HG02759 (cell line): Measurements from ENCODE around the gene ULK3.

Experiments
- ATAC-seq: cut with Tn5 transposase; IDR thresholded peaks from one replicate; pipeline ENCODE4 v1.9.1; 2021; ENCODE audit warnings: mild to moderate bottlenecking, moderate library complexity; ENCODE audit not compliant: unreplicated experiment

ULK3 gene

GRCh38 chr15:74823324-74823723, 19.6 kb downstream of the ULK3 start:
- ATAC-seq, result no peak

DNA sequence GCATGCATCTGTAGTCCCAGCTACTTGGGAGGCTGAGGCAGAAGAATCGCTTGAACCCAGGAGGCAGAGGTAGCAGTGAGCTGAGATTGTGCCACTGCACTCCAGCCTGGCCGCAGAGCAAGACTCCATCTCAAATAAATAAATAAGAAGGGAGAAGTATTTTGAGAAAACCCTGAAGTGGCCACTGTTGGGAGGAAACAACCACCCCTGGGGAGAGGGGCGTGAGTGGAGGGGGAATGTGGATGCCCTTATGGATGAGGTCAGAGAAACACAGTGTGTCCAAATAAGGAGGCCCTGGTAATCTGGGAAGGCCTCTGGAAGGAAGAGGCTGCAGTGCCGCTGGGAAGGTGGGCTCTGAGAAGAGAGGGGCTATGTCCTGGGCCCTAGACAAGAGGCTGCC, 20.7 kb downstream of the ULK3 start:
- no peak for ATAC-seq

GRCh38 chr15:74821790-74822158, 21.2 kb downstream of the ULK3 start:
- no peak for ATAC-seq

- peak; percentile 68 for ATAC-seq
These were observed 21.7 kb downstream of the ULK3 start for GRCh38 chr15:74821091-74821789.

DNA sequence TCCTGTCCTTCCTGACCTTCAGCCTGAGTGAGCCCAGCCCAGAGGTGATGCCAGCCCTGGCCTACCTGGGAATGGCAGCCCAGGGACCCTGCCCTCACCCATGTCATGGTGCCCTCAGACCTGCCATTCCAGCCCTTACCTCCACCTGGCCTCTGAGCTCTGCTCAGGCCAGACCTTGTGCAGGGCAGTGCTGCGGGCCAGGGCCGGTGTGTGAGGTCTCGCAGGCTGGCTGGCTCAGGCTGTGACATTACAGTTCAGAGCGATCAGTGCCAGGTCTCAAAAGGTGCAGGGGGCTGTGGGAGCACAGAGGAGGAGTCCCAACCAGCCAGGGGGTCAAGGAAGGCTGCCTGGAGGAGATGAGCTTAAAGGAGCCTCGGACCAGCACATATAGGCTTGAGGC, 22.9 kb downstream of the ULK3 start:
- no peak for ATAC-seq

GRCh38 chr15:74817370-74817737, 25.6 kb downstream of the ULK3 start:
- no peak for ATAC-seq

DNA sequence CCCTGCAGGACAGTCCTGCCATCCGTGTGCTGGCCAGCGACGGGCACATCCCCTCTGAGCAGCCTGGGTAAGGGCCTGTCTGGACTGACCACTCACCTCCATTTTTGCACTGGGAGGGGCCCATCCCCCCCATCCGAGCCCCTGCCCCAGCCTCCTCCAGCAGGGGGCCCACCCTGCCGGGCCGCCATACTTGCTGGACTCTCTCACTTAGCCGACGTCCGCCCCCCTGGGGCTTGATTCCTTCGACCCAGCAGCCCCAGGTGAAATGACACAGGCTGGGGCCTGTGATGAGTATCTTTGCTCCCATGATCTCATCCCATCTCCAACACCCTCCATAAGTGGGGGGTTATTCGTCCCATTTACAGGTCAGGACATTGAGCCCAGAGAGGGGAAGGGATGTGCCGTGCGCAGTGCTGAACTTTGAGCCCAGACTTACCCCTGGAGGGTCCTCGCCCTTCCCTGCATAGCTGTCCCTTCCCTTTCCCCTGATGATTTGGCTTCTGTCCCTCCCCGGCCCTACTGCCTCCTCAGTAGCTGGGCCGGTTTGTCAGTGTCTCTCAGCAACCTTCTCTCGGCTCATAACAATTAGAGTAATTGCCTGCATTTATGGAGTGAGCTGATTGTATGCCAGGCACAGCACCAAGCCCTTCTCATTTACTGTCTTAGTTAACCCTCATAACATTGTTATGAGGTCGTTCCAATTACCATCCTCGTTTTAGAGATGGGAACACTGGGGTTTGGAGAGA, 26.2 kb downstream of the ULK3 start:
- no peak for ATAC-seq

DNA sequence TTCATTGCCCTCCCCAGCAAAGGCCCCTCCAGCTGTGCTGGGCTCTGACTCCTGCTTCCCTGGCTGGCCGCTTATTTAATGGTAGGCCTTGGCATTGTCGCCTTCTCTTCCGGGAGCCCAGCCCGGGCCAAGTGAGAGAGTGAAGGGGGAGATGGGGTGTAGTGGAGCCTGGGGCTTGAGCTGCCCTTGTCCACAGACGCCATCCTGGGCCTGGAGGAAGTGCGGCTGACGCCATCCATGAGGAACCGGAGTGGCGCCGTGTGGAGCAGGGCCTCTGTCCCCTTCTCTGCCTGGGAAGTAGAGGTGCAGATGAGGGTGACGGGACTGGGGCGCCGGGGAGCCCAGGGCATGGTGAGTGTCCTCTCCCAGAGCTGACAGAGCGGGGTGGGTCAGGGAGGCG, 27.0 kb downstream of the ULK3 start:
- no peak for ATAC-seq

- ATAC-seq, result no peak
These were observed 27.6 kb downstream of the ULK3 start for GRCh38 chr15:74815121-74815934.

- no peak for ATAC-seq
These were observed 30.4 kb downstream of the ULK3 start, which contains the start of gene LMAN1L for GRCh38 chr15:74812533-74812932. Gene LMAN1L, plus strand, starts transcription at chr15:74812835. Its CDS starts 20 bp downstream, at chr15:74812855.

DNA sequence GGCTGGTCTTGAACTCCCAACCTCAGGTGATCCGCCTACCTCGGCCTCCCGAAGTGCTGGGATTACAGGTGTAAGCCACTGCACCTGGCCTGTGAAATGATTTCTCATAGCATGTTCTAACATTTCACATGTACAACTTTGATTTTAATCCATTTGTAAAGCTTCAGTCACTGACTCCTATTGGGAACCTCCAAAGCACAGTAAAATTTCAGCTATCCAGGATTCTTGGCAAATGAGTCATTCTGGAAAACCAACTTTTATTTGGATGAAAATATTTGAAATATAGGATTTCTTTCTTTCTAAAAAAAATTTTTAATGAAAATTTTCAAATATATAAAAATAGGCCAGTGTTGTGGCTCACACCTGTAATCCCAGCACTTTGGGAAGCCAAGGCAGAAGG, 33.0 kb downstream of the ULK3 start:
- no peak for ATAC-seq

GRCh38 chr15:74809242-74809641, 33.7 kb downstream of the ULK3 start:
- no peak for ATAC-seq

GRCh38 chr15:74808840-74809229, 34.1 kb downstream of the ULK3 start:
- no peak for ATAC-seq

DNA sequence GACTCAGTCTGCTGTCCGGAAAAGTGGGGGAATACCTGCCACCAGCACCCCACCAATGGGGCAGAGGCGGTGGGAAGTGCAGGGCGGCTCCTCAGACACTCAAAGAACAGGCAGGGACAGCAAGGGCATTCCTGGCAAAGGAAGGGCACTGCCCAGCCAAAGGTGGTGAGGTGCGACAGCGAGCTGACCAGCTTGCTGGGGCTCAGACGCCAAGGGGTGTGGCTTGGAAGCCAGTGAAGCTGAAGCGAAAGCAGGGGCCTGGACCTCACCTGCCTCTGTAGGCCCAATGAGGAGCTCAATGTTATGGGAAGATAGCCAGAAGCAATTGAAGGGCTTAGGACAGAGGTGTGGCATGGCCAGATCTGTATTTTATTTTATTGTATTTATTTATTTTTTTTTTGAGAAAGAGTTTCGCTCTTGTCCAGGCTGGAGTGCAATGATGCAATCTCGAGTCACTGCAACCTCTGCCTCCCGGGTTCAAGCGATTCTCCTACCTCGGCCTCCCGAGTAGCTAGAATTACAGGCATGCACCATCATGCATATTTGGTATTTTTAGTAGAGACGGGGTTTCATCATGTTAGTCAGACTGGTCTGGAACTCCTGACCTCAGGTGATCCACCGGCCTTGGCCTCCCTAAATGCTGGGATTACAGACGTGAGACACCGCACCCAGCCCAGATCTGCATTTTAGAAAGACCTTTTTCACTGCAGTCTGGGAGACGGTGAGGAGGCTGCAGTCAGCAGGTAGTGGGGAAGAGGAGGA, 34.7 kb downstream of the ULK3 start:
- ATAC-seq, result no peak

GRCh38 chr15:74807282-74807681, 35.7 kb downstream of the ULK3 start:
- no peak for ATAC-seq

DNA sequence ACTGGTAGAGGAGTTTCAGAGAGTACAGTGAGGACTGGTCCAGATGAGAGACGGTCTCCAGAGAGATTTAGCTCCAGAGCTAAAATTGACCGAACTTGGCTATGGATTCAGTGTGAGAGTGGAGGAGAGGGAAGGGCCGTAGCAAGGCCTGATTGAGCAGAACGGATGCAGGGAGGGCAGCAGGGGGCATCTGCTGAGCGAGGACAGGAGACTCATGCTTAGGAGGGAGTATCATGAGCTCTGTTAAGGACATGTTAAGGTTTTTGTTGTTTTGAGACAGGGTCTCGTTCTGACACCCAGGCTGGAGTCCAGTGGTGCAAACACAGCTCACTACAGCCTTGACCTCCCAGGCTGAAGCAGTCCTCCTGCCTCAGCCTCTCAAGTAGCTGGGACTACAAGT, 38.0 kb downstream of the ULK3 start:
- no peak for ATAC-seq

GRCh38 chr15:74802862-74803447, 40.0 kb downstream of the ULK3 start:
- ATAC-seq, result no peak

DNA sequence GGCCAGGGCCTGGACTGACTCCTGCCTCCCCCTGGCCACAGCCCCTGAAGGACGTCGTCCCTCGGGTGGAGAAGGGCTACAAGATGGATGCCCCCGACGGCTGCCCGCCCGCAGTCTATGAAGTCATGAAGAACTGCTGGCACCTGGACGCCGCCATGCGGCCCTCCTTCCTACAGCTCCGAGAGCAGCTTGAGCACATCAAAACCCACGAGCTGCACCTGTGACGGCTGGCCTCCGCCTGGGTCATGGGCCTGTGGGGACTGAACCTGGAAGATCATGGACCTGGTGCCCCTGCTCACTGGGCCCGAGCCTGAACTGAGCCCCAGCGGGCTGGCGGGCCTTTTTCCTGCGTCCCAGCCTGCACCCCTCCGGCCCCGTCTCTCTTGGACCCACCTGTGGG, 40.7 kb downstream of the ULK3 start:
- no peak for ATAC-seq

DNA sequence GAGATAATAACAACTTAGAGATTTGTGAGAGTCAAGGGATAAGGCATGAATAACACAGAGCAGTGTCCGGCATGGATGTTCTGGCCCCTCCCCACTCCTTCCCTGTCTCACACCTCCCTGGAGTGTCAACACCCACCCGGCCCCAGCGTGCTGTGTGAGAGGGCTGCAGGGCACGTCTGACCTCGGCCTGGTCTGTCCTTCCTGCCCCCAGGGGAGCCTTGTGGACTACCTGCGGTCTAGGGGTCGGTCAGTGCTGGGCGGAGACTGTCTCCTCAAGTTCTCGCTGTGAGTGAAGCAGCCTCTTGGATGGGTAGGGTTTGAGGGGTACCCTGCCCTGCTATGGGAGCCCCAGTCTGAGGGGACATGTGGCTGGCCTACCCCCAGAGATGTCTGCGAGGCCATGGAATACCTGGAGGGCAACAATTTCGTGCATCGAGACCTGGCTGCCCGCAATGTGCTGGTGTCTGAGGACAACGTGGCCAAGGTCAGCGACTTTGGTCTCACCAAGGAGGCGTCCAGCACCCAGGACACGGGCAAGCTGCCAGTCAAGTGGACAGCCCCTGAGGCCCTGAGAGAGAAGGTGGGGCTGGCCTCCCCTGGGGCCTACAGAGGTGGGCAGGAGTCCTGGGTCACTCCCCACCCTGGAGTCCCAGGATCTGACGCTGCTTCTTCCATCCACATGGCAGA, 41.5 kb downstream of the ULK3 start:
- ATAC-seq, result no peak

- ATAC-seq, result no peak
These were observed 42.3 kb downstream of the ULK3 start for GRCh38 chr15:74800559-74801094.
